HG02852 (cell line): ENCODE measurements around the gene ADORA2A.

ENCODE experiments used
- ATAC-seq: cut with Tn5 transposase; IDR thresholded peaks from one replicate; pipeline ENCODE4 v1.9.1; 2021; ENCODE audit warnings: mild to moderate bottlenecking, moderate library complexity; ENCODE audit not compliant: unreplicated experiment

ADORA2A gene

DNA sequence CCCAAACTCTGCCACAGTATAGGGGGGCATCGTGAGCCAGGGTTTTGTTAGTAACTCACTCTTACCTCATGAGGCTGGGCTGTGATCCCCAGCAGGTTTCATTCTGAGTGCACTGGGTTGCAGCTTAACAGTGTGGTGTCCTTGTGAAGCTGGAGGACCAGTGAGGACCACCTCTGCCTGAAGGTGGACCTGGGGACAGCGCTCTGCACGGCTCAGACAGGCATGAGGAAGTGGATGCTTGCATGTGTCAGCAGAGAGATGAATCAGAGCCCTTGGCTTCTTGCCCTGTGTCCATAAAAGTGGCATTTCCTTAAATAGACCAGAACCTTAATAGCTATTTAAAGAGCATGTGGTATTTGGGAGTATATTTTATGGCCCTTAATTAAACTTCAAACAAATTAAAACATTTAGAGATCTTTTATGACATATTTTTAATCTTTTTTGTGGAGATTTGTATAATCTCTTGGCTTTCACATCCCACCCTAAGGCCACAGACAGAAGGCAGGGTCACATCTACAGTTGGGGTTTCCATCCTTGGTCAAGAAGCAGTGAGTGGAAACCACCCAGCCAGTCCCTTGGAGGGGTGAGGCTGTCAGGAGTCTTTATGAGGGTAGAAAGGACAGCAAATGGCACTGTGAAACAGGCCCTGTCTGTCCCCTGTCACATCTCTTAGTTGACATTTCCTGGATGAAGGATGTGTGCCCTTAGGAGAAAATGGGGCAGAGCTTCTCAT is 24.8 kb upstream of the ADORA2A start:
- ATAC-seq, result no peak

- no peak for ATAC-seq
These were observed 24.1 kb upstream of the ADORA2A start for GRCh38 chr22:24403346-24403745.

GRCh38 chr22:24404561-24405275 is 22.7 kb upstream of the ADORA2A start:
- ATAC-seq, result no peak

GRCh38 chr22:24405631-24406321 is 21.6 kb upstream of the ADORA2A start:
- ATAC-seq, result no peak

GRCh38 chr22:24406322-24407277 is 20.8 kb upstream of the ADORA2A start:
- ATAC-seq, result no peak

- ATAC-seq, result no peak
These were observed 20.1 kb upstream of the ADORA2A start for GRCh38 chr22:24407278-24407665.

GRCh38 chr22:24407884-24408283 is 19.5 kb upstream of the ADORA2A start:
- ATAC-seq, result no peak

DNA sequence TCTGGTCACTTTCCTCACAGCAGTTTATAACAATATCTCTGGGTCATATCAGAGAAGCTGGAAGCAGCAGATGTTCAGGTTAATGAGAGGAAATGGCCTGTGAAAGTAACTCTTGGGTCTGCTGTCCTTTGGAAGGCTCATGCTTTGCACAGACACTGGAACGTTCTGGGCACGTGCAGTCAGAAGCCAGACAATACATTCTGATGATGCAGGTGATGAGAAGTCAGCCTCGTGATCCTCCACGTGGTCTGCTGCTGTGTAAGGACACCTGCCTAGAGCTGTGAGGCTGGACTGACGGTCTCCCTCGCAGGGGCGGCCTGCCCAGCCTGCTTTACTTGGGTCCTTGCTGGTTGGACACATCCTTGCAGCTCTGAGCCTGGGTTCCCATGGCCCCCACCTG is 18.8 kb upstream of the ADORA2A start:
- ATAC-seq, result no peak

DNA sequence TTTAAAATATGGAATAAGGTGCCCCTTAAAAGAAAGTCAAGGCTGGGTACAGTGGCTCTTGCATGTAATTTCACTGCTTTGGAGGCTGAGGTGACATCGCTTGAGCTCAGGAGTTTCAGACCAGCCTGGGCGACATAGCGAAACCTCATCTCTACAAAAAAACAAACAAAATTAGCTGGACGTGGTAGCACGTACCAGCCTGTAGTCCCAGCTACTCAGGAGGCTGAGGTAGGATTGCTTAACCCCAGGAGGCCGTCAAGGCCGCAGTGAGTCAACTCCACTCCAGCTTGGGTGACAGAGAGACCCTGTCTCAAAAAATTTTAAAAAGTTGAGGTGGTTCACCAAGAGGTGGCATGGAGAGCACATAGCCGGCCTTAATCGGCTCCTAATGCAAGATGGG is 17.7 kb upstream of the ADORA2A start:
- ATAC-seq, result no peak

GRCh38 chr22:24410110-24410856 is 17.1 kb upstream of the ADORA2A start:
- ATAC-seq, result no peak

DNA sequence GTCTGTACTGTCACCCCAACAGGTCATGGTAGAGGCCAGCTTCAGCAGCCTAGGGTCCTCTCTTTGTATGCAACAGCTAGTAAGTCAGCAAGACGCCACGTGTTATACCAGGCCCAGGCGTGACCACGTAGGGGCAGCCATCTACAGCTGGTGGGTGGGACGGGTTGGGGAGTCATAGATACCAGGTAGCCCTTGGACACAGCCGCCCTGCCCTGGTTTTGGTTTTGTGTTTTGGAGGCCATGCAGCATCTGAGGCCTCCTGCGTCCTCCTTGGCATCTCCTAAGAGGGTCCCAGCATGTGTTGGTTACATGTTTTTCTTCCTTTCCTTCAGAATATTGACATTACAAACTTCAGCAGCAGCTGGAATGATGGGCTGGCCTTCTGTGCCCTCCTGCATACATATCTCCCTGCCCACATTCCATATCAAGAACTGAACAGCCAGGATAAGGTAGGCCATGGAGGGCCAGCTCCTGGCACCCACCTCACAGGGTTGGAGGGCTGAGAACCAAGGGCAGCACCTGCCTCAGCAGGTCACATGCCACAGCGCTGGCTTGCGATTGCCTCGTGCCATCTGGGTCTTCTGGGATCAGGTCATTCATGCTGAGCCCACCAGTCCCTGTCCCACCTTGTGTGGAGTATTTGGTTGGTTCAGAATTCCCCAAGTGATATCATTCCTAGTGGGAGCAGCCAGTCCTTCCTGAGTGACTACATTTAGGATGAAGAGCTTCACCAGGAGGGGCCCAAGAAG is 16.0 kb upstream of the ADORA2A start:
- no peak for ATAC-seq

GRCh38 chr22:24412274-24412673 is 15.1 kb upstream of the ADORA2A start:
- ATAC-seq, result no peak

GRCh38 chr22:24413271-24413670 is 14.1 kb upstream of the ADORA2A start:
- no peak for ATAC-seq

DNA sequence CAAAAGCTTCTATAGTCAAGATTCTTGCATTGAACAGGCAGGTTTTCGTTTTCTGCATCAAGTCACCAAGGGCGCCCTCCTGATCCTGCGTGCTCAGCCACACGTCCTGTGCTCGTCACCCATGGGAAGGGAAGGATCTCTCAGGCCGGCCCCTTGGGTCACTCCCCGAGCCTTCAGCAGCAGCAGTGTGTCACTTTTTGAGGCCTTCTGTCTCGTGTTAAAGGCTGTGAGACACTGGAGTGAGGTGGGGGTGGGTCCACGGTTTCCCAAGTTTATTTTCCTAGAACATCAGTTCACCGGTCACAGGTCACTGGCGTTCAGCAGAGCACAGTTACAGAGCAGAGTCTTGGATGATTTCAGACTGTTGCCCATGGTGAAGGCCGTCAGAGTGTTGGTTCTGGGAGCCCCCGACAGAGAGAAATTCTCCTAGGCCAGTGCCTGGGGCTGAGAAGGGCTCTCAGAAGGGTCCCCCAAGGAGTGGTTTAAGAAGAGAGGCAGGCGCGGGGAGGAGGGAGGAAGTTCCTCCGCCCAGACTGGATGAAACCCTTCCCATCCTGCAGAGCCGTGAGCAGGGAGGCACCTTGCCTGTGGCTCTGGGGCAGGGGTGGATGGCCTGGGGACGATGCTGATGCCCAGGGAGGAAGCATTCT is 13.5 kb upstream of the ADORA2A start:
- no peak for ATAC-seq

- ATAC-seq, result no peak
These were observed 12.9 kb upstream of the ADORA2A start for GRCh38 chr22:24414523-24414922.

- no peak for ATAC-seq
These were observed 12.1 kb upstream of the ADORA2A start for GRCh38 chr22:24414984-24415945.

GRCh38 chr22:24416095-24416494 is 11.3 kb upstream of the ADORA2A start:
- no peak for ATAC-seq

GRCh38 chr22:24416611-24417010 is 10.8 kb upstream of the ADORA2A start:
- ATAC-seq, result no peak
